Suprapubic skin (tissue), 4 donors: ENCODE data around the gene ELF5.

ENCODE experiments used
- CTCF ChIP-seq, 2 donors: fragments of 200-600 bp in 1 of 2; fragments of 450-650 bp in 1 of 2; sonication (generic) in 1 of 2; IDR thresholded peaks; one replicate each; pipeline ENCODE4 v1.5.1; 2016 to 2019; ENCODE audit warnings: antibody characterized with exemption in 2 of 2, mild to moderate bottlenecking in 1 of 2, moderate library complexity in 1 of 2
- EP300 ChIP-seq: sonication (generic); formaldehyde crosslinking; IDR thresholded peaks from one replicate; pipeline ENCODE4 v1.6.1; 2017; ENCODE audit warnings: antibody characterized with exemption
- POLR2A ChIP-seq, 2 donors: fragments of 450-650 bp; IDR thresholded peaks; one replicate each; pipeline ENCODE4 v1.6.1; 2017; ENCODE audit warnings: antibody characterized with exemption in 2 of 2, mild to moderate bottlenecking in 2 of 2, moderate library complexity in 2 of 2
- POLR2AphosphoS5 ChIP-seq, 3 donors: sonication (generic); formaldehyde crosslinking; IDR thresholded peaks; one replicate each; pipeline ENCODE4 v1.6.1; 2017; ENCODE audit warnings: antibody characterized with exemption in 3 of 3

GRCh38 chr11:34458525-34458924, 55.1 kb downstream of the ELF5 start:
- TF ChIP-seq CTCF (IDR thresholded peaks at IDR 0.05) (no peak), EP300 (no peak), POLR2AphosphoS5 (IDR thresholded peaks at IDR 0.05) (no peak), POLR2A (IDR thresholded peaks at IDR 0.05) (no peak)
